Measurements from ENCODE around the gene RGL4. TPM values are rescaled to one million over a fixed set of nuclear protein-coding genes. Genes with fewer than 3 reads are reported as not detected.

Gene RGL4
- total and polyA plus RNA-seq, 2 of the 8 experiments (the other 6 are each of a cell fraction or from before 2014, with no cell fraction given) = not detected

DNA sequence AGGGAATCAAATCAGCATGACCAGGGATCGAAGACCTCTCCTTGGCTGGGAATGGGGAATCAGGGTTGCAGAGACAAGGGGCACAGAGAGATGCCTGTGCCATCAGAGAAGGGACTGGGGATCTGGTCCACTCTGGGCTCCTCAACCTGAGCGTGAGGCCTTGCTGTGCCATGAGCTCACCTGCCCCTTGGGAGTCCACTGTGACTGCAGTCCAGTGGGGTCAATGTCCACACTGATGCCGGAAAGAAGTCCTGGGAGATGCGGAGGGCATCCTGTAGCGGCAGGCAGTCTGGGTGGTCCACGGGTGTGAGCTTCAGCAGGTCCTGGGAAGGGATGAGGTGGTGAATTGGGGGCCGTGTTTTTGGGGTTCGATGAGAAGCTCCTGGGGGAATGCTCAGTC lies 7.3 kb upstream of the RGL4 start (continued):
- TF ChIP-seq, protein P1, sequence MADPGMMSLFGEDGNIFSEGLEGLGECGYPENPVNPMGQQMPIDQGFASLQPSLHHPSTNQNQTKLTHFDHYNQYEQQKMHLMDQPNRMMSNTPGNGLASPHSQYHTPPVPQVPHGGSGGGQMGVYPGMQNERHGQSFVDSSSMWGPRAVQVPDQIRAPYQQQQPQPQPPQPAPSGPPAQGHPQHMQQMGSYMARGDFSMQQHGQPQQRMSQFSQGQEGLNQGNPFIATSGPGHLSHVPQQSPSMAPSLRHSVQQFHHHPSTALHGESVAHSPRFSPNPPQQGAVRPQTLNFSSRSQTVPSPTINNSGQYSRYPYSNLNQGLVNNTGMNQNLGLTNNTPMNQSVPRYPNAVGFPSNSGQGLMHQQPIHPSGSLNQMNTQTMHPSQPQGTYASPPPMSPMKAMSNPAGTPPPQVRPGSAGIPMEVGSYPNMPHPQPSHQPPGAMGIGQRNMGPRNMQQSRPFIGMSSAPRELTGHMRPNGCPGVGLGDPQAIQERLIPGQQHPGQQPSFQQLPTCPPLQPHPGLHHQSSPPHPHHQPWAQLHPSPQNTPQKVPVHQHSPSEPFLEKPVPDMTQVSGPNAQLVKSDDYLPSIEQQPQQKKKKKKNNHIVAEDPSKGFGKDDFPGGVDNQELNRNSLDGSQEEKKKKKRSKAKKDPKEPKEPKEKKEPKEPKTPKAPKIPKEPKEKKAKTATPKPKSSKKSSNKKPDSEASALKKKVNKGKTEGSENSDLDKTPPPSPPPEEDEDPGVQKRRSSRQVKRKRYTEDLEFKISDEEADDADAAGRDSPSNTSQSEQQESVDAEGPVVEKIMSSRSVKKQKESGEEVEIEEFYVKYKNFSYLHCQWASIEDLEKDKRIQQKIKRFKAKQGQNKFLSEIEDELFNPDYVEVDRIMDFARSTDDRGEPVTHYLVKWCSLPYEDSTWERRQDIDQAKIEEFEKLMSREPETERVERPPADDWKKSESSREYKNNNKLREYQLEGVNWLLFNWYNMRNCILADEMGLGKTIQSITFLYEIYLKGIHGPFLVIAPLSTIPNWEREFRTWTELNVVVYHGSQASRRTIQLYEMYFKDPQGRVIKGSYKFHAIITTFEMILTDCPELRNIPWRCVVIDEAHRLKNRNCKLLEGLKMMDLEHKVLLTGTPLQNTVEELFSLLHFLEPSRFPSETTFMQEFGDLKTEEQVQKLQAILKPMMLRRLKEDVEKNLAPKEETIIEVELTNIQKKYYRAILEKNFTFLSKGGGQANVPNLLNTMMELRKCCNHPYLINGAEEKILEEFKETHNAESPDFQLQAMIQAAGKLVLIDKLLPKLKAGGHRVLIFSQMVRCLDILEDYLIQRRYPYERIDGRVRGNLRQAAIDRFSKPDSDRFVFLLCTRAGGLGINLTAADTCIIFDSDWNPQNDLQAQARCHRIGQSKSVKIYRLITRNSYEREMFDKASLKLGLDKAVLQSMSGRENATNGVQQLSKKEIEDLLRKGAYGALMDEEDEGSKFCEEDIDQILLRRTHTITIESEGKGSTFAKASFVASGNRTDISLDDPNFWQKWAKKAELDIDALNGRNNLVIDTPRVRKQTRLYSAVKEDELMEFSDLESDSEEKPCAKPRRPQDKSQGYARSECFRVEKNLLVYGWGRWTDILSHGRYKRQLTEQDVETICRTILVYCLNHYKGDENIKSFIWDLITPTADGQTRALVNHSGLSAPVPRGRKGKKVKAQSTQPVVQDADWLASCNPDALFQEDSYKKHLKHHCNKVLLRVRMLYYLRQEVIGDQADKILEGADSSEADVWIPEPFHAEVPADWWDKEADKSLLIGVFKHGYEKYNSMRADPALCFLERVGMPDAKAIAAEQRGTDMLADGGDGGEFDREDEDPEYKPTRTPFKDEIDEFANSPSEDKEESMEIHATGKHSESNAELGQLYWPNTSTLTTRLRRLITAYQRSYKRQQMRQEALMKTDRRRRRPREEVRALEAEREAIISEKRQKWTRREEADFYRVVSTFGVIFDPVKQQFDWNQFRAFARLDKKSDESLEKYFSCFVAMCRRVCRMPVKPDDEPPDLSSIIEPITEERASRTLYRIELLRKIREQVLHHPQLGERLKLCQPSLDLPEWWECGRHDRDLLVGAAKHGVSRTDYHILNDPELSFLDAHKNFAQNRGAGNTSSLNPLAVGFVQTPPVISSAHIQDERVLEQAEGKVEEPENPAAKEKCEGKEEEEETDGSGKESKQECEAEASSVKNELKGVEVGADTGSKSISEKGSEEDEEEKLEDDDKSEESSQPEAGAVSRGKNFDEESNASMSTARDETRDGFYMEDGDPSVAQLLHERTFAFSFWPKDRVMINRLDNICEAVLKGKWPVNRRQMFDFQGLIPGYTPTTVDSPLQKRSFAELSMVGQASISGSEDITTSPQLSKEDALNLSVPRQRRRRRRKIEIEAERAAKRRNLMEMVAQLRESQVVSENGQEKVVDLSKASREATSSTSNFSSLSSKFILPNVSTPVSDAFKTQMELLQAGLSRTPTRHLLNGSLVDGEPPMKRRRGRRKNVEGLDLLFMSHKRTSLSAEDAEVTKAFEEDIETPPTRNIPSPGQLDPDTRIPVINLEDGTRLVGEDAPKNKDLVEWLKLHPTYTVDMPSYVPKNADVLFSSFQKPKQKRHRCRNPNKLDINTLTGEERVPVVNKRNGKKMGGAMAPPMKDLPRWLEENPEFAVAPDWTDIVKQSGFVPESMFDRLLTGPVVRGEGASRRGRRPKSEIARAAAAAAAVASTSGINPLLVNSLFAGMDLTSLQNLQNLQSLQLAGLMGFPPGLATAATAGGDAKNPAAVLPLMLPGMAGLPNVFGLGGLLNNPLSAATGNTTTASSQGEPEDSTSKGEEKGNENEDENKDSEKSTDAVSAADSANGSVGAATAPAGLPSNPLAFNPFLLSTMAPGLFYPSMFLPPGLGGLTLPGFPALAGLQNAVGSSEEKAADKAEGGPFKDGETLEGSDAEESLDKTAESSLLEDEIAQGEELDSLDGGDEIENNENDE (IDR thresholded peaks at IDR 0.05; ENCODE audit: insufficient replicate concordance, low read length) = no peak
- TF ChIP-seq JUN (IDR thresholded peaks at IDR 0.05; ENCODE audit: low read depth, low read length) = no peak
- TF ChIP-seq KDM1A (IDR thresholded peaks at IDR 0.05; ENCODE audit: borderline replicate concordance, low read length) = no peak
- TF ChIP-seq POLR2A (IDR thresholded peaks at IDR 0.05; ENCODE audit: control extremely low read depth in 1 of 2, low read depth in 2 of 2, low read length in 2 of 2) = no peak
- TF ChIP-seq SRF (IDR thresholded peaks at IDR 0.05; ENCODE audit: low read depth, low read length) = no peak
- TF ChIP-seq RFX5 (IDR thresholded peaks at IDR 0.05; ENCODE audit: borderline replicate concordance, low read depth, low read length) = no peak
- TF ChIP-seq POU5F1 (IDR thresholded peaks at IDR 0.05; ENCODE audit: low read depth, low read length) = no peak
- no peak for TF ChIP-seq SIX5 (IDR thresholded peaks at IDR 0.05; ENCODE audit: low read depth, low read length)

All from H1 (cell line).